Measurements from ENCODE around the gene FBH1. TPM values are rescaled to one million over a fixed set of nuclear protein-coding genes. Genes with fewer than 3 reads are reported as not detected.

FBH1 gene
- polyA plus RNA-seq, 1 donor, result 70.5 TPM

DNA sequence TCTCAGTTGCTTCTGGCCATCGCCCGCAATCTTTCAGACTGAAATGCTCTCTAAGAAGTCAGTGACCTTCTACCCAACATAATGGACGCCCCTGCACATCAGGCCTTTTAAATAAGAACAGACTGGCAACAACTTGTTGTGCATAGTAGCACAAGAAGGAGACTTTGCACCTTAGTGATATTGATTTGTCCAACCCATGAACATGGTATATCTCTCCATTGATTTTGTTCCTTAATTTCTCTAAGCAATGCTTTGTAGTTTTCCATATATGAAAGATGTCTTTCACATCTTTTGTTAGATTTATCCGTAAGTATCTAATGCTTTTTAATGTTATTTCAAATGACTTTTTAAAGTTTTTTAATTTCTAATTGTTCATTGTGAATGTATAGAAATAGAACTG is 83.0 kb downstream of the FBH1 start:
- no peaks in the 10 kb centered on the region for H3K9me3 ChIP-seq (ENCODE audit: control insufficient read depth, low read depth, low read length)
- peaks cover under 1% of the 10 kb centered on the region for H3K27me3 ChIP-seq (ENCODE audit: control insufficient read depth, insufficient read depth, low read length)
- peaks cover 14% of the 10 kb centered on the region for H3K4me1 ChIP-seq (ENCODE audit: control insufficient read depth, insufficient read depth, low read length)
- 100% methylated on average over 1 of the region's 4 CpGs for WGBS (ENCODE audit: insufficient coverage, low lambda C conversion rate)
- no peak overlapping the region for H3K4me3 ChIP-seq (ENCODE audit: low read length)
- H3K36me3 ChIP-seq (ENCODE audit: control insufficient read depth, insufficient read depth, low read length), result no peaks in the 10 kb centered on the region
- H3K27ac ChIP-seq (ENCODE audit: low read length), result no peak overlapping the region
- no peak for DNase-seq

DNA sequence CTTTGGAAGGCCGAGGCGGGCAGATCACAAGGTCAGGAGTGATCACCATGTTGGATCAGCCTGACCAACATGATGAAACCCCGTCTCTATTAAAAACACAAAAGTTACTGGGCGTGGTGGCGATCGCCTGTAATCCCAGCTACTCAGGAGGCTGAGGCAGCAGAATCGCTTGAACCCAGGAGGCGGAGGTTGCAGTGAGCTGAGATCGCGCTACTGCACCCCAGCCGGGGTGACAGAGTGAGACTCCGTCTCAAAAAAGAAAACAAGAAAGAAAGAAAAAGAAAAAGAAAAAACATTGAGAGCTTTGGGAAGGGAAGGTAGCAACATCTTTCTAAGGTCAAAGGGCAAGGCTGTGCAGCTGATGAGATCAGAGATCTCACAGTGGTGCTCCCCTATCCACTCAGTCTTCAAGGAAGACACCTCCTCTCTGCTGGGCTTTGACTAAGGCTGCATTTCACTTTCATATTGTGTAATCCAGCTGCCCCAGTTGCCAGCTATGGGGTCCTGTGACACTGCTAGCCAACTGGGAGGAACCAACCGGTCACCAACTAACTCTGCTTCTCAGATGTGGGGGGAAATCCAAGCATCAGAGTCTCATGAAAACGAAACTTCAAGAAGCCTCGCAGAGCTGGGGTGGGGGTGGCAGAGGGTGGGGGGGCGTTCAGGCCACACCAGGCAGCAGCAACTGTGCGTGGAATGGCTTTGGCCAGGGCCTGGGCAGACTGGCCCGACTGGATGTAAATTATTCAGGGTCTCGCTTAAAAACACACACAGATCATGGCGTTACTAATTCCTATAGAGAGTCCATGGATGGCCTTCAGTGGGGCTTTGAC is 85.8 kb downstream of the FBH1 start:
- Histone ChIP-seq H3K27me3 (ENCODE audit: control insufficient read depth, insufficient read depth, low read length) (peaks cover 11% of the 10 kb centered on the region), H3K4me3 (ENCODE audit: low read length) (peak overlapping the region; percentile 84), H3K4me1 (ENCODE audit: control insufficient read depth, insufficient read depth, low read length) (peaks cover 17% of the 10 kb centered on the region), H3K9me3 (ENCODE audit: control insufficient read depth, low read depth, low read length) (no peaks in the 10 kb centered on the region), H3K36me3 (ENCODE audit: control insufficient read depth, insufficient read depth, low read length) (no peaks in the 10 kb centered on the region), H3K27ac (ENCODE audit: low read length) (peak overlapping the region; percentile 21)
- DNase-seq, result peak in 1 of 2 donors; percentile 56
- no CpG with 5 or more reads among the region's 20 CpGs for WGBS (ENCODE audit: insufficient coverage, low lambda C conversion rate)

DNA sequence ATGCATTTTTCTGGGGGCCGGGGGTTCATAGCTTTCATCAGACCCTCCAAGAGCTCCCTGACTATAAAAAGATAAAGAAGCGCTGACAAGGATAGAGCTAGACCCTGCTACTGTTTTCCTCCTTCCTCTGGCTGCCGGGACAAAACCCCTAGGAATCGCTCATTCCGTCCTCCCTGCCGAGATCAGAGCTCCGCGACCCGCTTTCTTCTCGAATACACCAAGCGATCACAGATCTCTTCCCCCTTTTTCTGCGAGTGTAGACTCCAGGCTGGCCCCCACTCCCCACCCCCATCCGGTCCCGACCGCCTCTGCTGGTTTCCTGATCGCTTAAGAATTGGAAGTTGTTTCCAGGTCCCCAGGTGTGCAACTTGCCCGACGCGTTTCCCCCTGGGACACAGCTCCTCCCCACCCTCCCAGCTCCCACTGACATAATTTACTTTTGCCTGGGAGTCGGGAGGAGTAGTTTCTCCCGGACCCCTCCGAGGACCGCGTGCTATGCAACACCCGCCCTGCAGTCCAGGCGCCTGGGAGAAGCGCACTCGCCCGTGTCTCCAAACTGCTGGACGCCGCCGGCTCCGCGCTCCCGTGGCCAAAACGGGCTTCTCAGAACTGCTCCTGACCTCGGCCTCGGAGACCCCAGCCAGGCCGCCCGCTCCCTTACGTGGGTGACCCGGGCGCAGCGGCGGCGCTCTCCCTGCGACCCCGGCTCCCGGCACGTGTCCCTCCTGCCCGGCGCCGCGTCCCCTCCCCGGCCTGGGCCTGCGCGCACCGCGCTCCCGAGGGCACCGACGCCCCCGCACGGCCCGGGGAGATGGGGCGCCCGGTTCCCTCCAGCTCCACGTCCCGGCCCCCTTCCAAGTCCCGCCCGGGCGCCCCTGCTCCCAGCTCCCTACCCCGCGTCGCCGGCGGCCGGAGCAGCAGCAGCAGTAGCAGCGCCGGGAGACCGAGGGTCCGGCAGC is 86.7 kb downstream of the FBH1 start:
- Histone ChIP-seq H3K4me1 (ENCODE audit: control insufficient read depth, insufficient read depth, low read length) (peaks cover 13% of the 10 kb centered on the region), H3K27me3 (ENCODE audit: control insufficient read depth, insufficient read depth, low read length) (peaks cover 11% of the 10 kb centered on the region), H3K27ac (ENCODE audit: low read length) (peak overlapping the region; percentile 74), H3K9me3 (ENCODE audit: control insufficient read depth, low read depth, low read length) (no peaks in the 10 kb centered on the region), H3K4me3 (ENCODE audit: low read length) (peak overlapping the region; percentile 84), H3K36me3 (ENCODE audit: control insufficient read depth, insufficient read depth, low read length) (no peaks in the 10 kb centered on the region)
- WGBS (ENCODE audit: insufficient coverage, low lambda C conversion rate), result no CpG with 5 or more reads among the region's 82 CpGs
- DNase-seq, result peak in 1 of 2 donors; percentile 76

DNA sequence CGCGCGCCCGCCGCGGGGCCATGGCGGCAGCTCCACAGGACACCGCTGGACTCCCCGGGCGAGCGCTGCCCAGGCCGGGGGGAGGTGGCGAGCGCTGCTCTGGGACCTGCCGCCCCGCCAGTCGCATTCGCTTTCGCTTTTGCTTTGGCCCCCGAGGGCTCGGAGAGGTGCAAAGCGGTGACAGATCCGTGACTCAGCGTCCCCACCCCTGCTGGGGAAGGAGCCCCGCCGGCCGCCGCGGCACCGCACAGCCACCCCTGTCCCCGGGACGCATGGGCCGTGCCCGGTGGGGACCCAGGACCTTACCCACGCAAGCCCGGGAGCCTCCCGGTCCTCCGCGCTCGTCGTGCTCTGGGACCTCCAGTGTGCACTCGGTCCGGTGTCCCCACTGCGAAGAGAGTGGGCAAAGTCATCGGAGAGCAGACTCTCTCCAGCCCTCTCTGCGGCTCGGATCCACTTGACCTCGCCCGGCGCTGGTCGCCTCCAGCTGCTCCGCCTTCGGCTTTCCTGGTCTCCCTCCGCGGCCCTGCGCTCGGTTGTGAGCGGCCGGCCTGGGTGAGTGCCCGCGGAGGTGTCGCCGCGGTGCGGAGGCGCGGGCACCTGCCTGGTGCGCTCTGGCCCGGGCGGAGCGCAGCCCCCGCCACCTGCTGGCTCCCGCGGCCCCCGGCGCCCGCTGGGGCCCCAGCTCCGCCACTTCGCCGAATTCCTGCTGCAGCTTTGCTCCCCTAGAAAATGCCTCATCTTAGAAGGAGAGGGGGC is 87.6 kb downstream of the FBH1 start, which contains the start of gene IL15RA:
IL15RA (minus strand) TSS at position 73 of the 759 bp plus-strand sequence; CDS start at position 22, 51 bp downstream.
- Histone ChIP-seq H3K4me3 (ENCODE audit: low read length) (peak within 1 kb of the TSS; percentile 84), H3K36me3 (ENCODE audit: control insufficient read depth, insufficient read depth, low read length) (no peaks in the 10 kb centered on the region), H3K9me3 (ENCODE audit: control insufficient read depth, low read depth, low read length) (no peaks in the 10 kb centered on the region), H3K4me1 (ENCODE audit: control insufficient read depth, insufficient read depth, low read length) (peaks cover 11% of the 10 kb centered on the region), H3K27me3 (ENCODE audit: control insufficient read depth, insufficient read depth, low read length) (peaks cover 11% of the 10 kb centered on the region), H3K27ac (ENCODE audit: low read length) (peak within 1 kb of the TSS; percentile 74)
- peak; percentile 67 to 90 for DNase-seq
- WGBS (ENCODE audit: insufficient coverage, low lambda C conversion rate), result no CpG with 5 or more reads among the region's 80 CpGs

DNA sequence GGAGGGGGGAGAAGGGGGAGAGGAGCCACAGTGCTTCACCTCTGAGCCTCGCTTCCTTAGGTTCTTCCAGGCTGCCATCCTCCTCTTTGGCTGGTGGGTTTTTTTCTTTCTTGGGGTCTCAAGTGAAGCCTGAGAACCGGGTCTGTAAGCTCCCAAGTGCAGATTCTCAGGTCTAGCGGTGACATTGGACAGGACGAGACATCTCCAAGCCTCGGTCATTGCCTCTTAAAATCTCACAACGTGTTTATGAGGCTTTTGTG is 88.1 kb downstream of the FBH1 start:
- H3K27me3 ChIP-seq (ENCODE audit: control insufficient read depth, insufficient read depth, low read length), result peaks cover 11% of the 10 kb centered on the region
- no CpG with 5 or more reads among the region's 6 CpGs for WGBS (ENCODE audit: insufficient coverage, low lambda C conversion rate)
- H3K4me1 ChIP-seq (ENCODE audit: control insufficient read depth, insufficient read depth, low read length), result peaks cover 11% of the 10 kb centered on the region
- no peak for DNase-seq
- H3K27ac ChIP-seq (ENCODE audit: low read length), result no peak overlapping the region
- peak overlapping the region; percentile 84 for H3K4me3 ChIP-seq (ENCODE audit: low read length)
- no peaks in the 10 kb centered on the region for H3K36me3 ChIP-seq (ENCODE audit: control insufficient read depth, insufficient read depth, low read length)
- H3K9me3 ChIP-seq (ENCODE audit: control insufficient read depth, low read depth, low read length), result no peaks in the 10 kb centered on the region

DNA sequence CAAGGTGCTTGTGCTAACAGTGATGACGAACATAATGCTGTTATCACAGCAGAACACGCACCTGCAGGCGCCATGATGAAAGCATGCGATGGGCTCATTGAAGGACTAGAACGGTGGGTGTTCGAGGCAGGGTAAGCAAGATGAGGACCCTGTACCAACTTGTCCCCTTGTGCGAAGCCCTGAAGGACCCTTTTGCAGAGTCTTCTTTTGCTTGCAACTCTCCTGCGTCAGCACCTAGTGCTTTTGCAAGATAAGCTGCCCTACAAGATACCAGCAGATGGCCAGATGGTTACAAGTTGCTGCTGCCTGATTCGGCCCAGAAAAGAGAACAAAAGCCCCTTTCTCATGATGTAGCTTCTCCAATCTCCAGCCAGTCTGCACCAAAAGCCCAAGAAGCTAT is 91.5 kb downstream of the FBH1 start:
- no peak overlapping the region for H3K4me3 ChIP-seq (ENCODE audit: low read length)
- peaks cover 4% of the 10 kb centered on the region for H3K4me1 ChIP-seq (ENCODE audit: control insufficient read depth, insufficient read depth, low read length)
- H3K9me3 ChIP-seq (ENCODE audit: control insufficient read depth, low read depth, low read length), result no peaks in the 10 kb centered on the region
- H3K36me3 ChIP-seq (ENCODE audit: control insufficient read depth, insufficient read depth, low read length), result no peaks in the 10 kb centered on the region
- WGBS (ENCODE audit: insufficient coverage, low lambda C conversion rate), result no CpG with 5 or more reads among the region's 9 CpGs
- H3K27ac ChIP-seq (ENCODE audit: low read length), result no peak overlapping the region
- no peak for DNase-seq
- H3K27me3 ChIP-seq (ENCODE audit: control insufficient read depth, insufficient read depth, low read length), result peaks cover 19% of the 10 kb centered on the region

DNA sequence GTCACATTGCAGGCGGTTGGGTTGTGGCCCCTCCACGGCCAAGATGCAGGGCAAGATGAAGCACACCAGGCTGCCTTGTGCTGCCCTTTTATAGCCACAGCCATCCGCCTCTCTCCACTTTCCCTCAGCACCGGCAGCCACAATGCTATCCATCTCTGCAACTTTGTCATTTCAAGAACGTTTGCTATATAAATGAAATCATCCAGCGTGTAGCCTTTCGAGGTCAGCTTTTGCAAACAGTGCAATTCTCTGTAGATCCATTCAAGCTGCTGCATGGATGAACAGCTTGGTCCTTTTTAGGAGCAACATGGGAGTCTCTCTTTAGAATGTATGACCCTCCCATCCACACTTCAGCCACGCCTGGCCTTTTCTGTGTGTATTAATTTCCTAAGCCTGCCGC is 93.7 kb downstream of the FBH1 start:
- Histone ChIP-seq H3K27ac (ENCODE audit: low read length) (no peak overlapping the region), H3K36me3 (ENCODE audit: control insufficient read depth, insufficient read depth, low read length) (no peaks in the 10 kb centered on the region), H3K4me3 (ENCODE audit: low read length) (no peak overlapping the region), H3K4me1 (ENCODE audit: control insufficient read depth, insufficient read depth, low read length) (no peaks in the 10 kb centered on the region), H3K9me3 (ENCODE audit: control insufficient read depth, low read depth, low read length) (no peaks in the 10 kb centered on the region), H3K27me3 (ENCODE audit: control insufficient read depth, insufficient read depth, low read length) (peaks cover 15% of the 10 kb centered on the region)
- no CpG with 5 or more reads among the region's 9 CpGs for WGBS (ENCODE audit: insufficient coverage, low lambda C conversion rate)
- peak in 1 of 2 donors; percentile 8 for DNase-seq

DNA sequence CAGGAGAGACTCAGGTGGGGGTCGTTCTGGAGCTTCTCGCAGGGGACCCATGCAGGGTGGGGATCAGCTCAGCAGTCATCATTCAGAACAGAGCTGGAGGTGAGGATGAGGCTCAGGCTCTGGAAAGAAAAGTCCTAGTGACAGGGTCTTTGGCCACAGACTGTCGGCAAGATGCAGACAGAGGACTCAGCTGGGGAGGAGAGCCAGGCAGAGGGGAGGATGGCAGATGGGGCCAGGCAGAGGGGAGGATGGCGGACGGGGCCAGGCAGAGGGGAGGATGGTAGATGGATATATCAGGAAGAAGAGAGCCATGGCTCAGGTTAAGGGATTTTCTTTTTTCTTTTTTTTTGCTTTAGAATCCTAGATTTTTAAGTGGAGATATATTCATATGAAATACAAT is 95.0 kb downstream of the FBH1 start:
- Histone ChIP-seq H3K36me3 (ENCODE audit: control insufficient read depth, insufficient read depth, low read length) (no peaks in the 10 kb centered on the region), H3K4me3 (ENCODE audit: low read length) (no peak overlapping the region), H3K27me3 (ENCODE audit: control insufficient read depth, insufficient read depth, low read length) (peaks cover 12% of the 10 kb centered on the region), H3K4me1 (ENCODE audit: control insufficient read depth, insufficient read depth, low read length) (no peaks in the 10 kb centered on the region), H3K27ac (ENCODE audit: low read length) (no peak overlapping the region), H3K9me3 (ENCODE audit: control insufficient read depth, low read depth, low read length) (no peaks in the 10 kb centered on the region)
- whole genome bisulfite sequencing (ENCODE audit: insufficient coverage, low lambda C conversion rate), result no CpG with 5 or more reads among the region's 5 CpGs
- DNase-seq, result no peak
